SKM-1 treated with dmso at 0.1 percent for 144 hours (cell line): ENCODE data around the gene PDZD2.
A peak's percentile ranks its signal among the peaks of the same experiment; 100 is the strongest.
"Not testable (repeated sequence)": the region's sequence is repeated elsewhere in the genome, so short reads cannot be mapped to it uniquely, and the experiment has no call there.

Experiments
- DNase-seq: peaks from one replicate; lab custom pipeline; 2025; ENCODE audit not compliant: unreplicated experiment; lab: John Stamatoyannopoulos, UW

Gene PDZD2

DNA sequence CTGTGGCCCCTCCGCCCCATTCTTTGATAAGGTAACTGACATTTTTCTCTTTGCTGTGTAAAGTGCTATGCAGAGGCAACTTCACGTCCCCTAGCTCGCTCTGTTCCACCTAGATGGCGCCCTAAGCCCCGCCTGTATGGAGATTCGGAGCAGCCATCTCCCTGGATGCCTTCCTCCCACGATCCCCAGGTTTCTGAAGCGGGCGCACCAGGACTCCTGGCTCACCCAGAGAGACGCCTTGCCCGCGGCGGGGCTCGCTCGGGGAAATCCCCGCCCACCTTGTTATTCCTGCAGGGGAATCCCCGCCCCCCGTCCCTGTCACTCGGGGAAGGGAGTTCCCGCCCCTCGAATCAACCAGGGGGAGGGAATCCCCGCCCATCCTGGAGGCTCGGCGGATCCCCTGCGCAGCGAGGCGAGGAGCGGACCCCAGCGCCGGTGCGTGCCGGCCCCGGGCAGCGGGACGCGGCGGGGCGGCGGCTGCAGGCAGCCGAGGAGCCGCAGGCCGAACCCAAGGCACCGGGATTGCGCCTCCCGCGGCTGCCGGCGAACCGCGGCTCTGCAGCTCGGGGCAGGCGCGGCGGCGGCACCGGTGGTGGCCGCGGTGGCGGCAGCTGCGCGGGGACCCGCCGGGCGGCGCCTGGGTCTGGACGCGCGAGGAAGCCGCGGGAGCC lies at the start of gene PDZD2:
PDZD2 (plus strand) TSS at position 384 of the 671 bp plus-strand sequence.
- peak; percentile 66 for DNase-seq

DNA sequence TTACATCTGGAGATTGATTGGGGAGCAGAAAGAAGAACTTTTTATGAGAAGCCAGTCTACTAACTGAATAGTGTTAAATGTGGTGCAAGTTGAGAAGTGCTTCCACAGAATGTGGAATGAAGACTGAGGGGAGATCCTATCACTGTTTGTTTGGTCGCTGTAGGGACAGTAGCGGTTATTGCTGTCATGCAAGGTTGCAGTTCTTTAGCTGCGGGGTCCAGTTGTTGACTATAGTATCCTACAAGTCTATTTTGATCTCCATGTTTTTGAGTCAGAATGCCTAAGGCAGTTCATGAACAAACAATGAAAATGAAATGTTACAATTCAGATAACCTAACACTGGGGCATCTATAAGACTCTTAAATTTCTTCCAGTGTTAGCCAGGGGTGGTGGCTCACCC lies 45.3 kb upstream of the PDZD2 start:
- DNase-seq = no peak

DNA sequence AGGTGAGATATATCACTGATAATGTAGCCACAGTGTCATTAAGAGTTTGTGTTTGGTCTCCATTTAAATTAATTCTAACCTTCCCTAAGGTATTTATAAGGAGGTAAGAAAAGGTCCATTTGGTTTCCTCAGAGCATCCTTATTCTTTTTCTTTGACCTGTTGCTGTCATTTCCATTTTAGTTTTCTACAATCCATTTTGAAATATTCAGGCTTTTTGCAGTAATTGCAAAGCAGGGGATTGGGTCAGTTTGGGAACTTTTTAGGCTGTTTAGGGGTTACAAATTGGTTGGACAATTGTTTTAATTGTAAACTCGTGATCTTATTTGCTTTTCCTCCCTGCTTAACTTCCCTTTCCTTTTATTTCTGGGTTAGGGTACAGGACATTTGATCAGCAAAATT lies 42.6 kb upstream of the PDZD2 start:
- no peak for DNase-seq

- DNase-seq = peak; percentile 26
These were observed 40.0 kb upstream of the PDZD2 start for GRCh38 chr5:31598640-31599611.

DNA sequence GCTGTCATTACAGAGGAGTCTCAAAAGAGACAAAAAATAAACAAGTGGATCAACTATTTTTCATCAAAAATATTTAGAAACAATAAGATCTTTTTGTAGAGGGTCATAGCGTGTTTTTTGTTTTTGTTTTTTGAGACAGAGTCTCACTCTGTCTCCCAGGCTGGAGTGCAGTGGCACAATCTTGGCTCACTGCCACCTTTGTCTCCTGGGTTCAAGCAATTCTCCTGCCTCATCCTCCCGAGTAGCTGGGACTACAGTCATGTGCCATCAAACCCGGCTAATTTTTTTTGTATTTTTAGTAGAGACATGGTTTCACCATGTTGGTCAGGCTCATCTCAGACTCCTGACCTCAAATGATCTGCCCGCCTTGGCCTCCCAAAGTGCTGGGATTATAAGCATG lies 36.6 kb upstream of the PDZD2 start:
- DNase-seq = not testable (repeated sequence)

- DNase-seq = no peak
These were observed 34.7 kb upstream of the PDZD2 start for GRCh38 chr5:31604240-31604639.

DNA sequence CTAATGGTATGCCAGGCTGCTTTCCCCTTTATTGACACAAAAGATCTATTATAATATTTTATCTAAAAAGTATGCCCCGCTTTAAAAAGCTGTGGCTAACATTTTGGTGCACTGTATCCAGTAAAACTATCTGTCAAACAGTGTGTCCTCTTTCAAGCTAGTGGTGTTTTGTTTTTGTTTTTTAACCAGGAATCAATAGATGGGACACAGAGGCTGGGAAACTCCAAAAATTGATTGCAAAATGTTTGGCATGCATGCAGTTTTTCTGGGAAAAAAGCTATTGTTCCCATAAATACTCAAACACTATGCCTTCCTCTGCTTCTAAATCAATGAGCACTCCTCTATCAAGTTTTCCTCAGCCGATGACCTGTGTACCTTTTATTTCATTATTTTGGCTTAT lies 34.3 kb upstream of the PDZD2 start:
- DNase-seq = no peak

GRCh38 chr5:31605920-31606319 lies 33.0 kb upstream of the PDZD2 start:
- DNase-seq = no peak

DNA sequence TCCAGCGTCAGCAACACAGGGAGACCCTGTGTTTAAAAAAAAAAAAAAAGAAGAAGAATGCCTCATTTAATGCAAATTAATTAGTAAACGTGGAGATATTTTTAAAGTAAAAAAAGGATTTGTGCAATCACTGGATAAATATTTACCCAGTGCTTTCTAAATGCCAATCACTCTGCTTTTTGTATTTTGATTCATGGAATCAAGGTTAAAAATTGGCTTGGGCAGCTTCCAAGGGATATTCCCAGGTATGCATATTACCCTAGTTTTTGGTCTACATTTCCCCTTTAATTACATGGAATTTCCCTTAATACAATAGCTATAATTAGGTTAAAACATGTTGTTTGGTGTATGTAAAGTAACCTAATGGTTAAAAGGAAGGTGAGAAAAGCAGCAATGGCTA lies 31.4 kb upstream of the PDZD2 start:
- DNase-seq = no peak

GRCh38 chr5:31611002-31611401 lies 27.9 kb upstream of the PDZD2 start:
- DNase-seq = no peak

- DNase-seq = no peak
These were observed 25.3 kb upstream of the PDZD2 start for GRCh38 chr5:31613651-31614050.

GRCh38 chr5:31614151-31615020 lies 24.5 kb upstream of the PDZD2 start:
- no peak for DNase-seq

GRCh38 chr5:31617867-31618266 lies 21.1 kb upstream of the PDZD2 start:
- DNase-seq = no peak

DNA sequence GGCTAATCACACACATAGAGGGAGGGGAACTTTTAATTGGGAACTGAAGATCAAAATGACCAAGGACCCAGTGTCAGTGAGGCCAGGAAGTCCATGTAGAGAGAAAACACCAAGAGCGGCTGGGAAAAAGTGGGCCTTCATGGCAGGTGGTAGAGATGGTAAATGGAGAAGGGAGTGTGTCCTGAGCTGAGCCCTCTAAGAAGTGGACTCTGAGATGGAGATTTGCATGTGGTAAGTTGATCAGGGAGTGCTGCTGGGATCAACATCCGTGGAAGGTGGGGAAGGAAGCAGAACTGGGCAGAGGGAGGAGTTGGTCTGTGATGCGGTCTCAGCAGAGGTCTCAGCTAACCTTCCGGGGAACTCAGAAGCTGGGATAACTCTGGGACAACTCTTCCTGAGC lies 18.9 kb upstream of the PDZD2 start:
- DNase-seq = no peak

- DNase-seq = no peak
These were observed 15.7 kb upstream of the PDZD2 start for GRCh38 chr5:31623249-31623648.

GRCh38 chr5:31625394-31625793 lies 13.5 kb upstream of the PDZD2 start:
- no peak for DNase-seq

DNA sequence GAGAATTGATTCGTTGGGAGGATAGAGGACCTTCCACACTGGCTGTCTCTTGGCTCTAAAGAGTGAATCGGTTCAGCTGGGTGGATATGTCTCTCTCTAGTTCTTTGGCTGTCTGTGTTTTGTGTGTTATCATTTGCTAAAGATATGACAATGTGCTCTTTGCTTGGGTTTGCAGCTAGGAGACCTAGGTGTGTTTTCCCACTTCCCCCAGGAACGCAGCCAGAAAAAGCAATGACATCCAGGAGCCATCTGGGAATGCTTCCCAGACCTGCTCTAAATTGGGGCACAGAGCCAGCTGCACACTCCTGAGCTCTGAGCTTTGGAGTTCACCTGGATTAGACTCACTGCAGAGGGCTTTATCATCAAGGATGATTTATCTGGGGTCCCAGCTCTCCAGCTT lies 12.8 kb upstream of the PDZD2 start:
- no peak for DNase-seq

DNA sequence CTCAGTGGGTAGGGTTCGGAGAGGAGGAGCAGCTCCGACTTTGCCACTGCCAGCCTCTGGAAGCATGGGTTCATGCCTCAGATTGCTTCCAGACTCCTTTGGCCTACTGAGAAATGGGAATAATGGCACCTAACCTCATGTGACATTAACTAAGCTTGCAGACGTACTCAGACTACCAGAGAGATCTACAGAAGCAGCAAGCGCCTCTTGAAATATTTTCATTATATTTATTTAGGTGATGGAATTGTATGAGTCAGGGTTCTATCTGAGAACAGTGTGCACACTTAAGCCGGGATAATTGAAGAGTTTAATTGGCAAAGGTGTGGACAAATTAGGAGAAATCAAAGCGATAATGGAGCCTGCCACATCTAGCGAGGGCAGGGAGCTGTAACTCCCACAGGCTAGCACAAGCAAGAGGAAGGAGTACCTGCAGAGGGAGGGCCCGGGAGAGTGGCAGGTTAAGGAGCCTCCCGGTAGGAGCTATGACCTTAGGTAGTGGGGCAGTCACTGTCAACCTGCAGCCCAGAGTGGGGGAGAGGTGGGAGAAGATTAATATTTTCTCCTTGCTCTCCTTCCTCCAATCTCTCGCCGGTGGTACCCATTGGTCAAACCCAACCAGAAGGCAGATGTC lies 12.2 kb upstream of the PDZD2 start:
- no peak for DNase-seq

DNA sequence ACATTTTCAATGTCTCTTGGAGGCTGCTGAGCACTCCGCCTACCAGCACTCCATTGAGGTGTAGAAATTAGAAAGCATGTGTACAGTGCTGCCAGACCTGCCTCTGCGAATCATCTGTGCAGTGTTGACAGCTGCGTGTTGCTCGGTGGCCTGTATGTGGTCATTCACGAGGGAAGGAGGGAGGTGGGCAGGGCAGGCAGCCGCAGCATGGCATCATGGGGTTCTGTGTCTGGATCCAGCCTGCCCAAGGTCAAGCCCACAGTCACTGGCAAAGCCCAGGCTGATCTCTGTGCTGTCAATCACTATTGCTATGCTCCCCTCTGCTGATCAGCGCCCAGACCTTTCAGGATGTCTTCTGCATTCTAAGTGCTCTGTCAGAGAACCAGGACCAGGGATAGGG lies 8.0 kb upstream of the PDZD2 start:
- DNase-seq = no peak

GRCh38 chr5:31632460-31632859 lies 6.5 kb upstream of the PDZD2 start:
- no peak for DNase-seq

DNA sequence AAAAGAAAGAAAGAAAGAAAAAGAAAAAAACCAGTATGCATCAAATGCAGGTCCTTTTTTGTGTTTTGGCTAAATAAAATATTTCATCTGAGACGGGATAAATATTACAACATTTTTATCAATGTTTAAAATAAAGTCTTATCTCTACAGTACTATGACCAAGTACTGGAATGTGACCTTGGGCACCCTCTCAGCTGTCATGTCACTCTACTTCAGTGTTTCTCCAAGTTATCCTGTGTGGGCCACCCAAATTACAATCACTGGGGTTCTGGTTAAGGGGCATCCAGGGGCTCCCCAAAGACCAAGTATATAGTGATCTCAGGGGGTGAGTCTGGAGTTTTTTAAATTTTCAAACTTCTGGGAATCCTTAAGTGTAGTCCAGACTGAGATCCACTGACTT lies 3.5 kb upstream of the PDZD2 start:
- no peak for DNase-seq
